ENCODE measurements around the gene TTC38.
A peak's percentile ranks its signal among the peaks of the same experiment; 100 is the strongest.

The TTC38 gene

GRCh38 chr22:46335201-46336118 lies 67.7 kb downstream of the TTC38 start, which contains the start of gene TRMU:
Gene TRMU, plus strand, starts transcription at chr22:46335714. Its CDS starts 51 bp downstream, at chr22:46335765.
- peak; percentile 67 to 69 for DNase-seq

- DNase-seq, result no peak
Measured at GRCh38 chr22:46336119-46337078, 68.6 kb downstream of the TTC38 start.

- no peak for DNase-seq
Measured at GRCh38 chr22:46337870-46338269, 70.1 kb downstream of the TTC38 start.

- DNase-seq, result no peak
Measured at GRCh38 chr22:46338636-46339035, 70.8 kb downstream of the TTC38 start.

GRCh38 chr22:46339956-46340355 lies 72.1 kb downstream of the TTC38 start:
- no peak for DNase-seq

GRCh38 chr22:46340676-46341075 lies 72.9 kb downstream of the TTC38 start:
- DNase-seq, result no peak
